Skin epidermis (tissue), 12 donors: Measurements from ENCODE around the gene ISOC1.

Source experiments
- H3K27ac ChIP-seq, 21 experiments: fragments of 200-600 bp; sonication (generic) in 11 of 21; one replicate each; pipeline ENCODE4 v1.5.0; 2020; ENCODE audit warnings: mild to moderate bottlenecking in 3 of 21, inconsistent platforms in 2 of 21, moderate library complexity in 2 of 21
- H3K4me3 ChIP-seq, 7 experiments: fragments of 200-600 bp; sonication (generic) in 2 of 7; one replicate each; pipeline ENCODE4 v1.5.0; 2020; ENCODE audit warnings: inconsistent platforms in 2 of 7, mild to moderate bottlenecking in 2 of 7, moderate library complexity in 1 of 7

The ISOC1 gene

DNA sequence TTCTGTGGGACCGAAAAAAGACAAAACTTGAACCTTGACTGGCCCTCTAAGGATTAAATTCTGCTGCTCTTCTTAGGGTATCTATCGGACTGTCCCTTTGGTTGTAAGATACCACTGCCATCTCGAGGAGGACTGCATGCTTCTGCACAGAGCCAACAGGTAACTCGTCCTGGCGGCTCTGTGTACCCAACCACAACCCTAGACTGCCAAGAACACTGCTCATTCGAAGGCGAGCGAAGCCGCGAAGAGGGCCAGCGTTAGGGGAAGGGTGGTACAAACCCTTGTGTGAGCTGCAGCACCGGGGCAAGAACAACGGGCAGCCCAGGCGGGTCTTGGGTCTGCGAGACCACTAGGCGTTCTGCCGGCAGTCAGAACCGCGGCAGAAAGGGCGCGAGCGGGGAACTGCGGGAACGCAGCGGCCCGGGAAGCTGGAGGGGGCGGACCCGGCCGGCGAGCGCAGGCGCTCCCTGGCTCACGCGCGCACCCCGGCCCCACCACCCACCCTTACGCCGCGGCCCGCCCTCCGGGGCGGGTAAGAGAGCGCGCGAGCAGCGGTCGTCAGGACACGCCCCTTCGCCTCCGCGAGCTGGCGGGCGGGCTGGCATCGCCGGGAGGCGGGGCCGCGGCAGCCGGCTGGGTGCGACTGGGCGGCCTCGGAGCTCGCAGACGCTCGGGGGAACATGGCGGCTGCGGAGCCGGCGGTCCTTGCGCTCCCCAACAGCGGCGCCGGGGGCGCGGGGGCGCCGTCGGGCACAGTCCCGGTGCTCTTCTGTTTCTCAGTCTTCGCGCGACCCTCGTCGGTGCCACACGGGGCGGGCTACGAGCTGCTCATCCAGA is at the start of gene ISOC1:
Gene ISOC1 (plus strand): TSS at position 663 of the 837 bp plus-strand sequence. CDS start 18 bp downstream, at position 681.
- Histone ChIP-seq H3K27ac (peak within 1 kb of the TSS; percentile 28 to 92 (median 82)), H3K4me3 (peak within 1 kb of the TSS; percentile 61 to 99 (median 84))

DNA sequence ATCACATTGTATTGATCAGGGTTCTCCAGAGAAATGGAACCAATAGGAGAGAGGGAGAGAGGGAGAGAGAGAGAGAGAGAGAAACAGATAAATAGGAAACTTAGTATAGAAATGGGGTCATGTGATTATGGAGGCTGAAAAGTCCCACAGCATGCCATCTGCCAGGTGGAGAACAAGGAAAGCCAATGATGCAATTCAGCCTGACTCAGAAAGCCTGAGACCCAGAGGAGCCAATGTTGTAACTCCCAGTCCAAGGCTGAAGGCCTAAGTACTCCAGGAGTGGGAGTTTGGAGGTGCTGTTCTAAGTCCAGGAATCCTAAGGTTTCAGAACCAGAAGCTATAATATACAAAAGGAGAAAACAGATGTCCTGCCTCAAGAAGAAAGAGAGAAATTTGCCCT is 48.4 kb upstream of the ISOC1 start:
- H3K4me3 ChIP-seq: no peak overlapping the region
- no peak overlapping the region for H3K27ac ChIP-seq

GRCh38 chr5:129048509-129048908 is 46.0 kb upstream of the ISOC1 start:
- Histone ChIP-seq H3K4me3 (no peak overlapping the region), H3K27ac (no peak overlapping the region)

DNA sequence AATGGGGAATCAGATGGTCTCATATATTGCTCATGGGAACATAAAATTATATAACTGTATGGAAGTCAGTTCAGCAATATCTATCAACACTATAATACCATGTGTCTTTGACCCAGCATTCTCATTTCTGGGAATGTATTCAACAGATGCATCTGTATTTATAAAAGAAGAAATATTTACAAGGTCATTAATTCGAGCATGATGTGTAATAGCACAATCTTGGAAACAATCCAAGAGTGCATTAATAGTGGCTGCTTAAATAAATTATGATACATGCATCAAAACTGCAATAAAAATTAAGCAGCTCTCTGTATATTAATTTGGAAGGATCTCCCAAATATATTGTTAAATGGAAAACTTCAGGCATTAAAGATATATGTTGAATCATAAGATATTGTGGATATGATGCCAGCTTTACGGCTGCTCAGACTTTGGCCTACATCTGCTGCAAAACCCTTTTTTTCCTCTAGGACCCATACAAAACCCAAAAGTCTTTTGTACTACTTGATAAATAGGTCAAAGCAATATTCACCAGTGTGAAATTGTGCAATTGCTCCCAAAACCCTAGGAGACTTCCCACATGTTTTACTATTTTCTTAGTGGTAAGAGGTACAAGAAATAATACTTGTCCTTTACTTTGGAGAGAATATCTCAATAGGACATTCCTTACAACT is 45.3 kb upstream of the ISOC1 start:
- H3K4me3 ChIP-seq: no peak overlapping the region
- no peak overlapping the region for H3K27ac ChIP-seq

DNA sequence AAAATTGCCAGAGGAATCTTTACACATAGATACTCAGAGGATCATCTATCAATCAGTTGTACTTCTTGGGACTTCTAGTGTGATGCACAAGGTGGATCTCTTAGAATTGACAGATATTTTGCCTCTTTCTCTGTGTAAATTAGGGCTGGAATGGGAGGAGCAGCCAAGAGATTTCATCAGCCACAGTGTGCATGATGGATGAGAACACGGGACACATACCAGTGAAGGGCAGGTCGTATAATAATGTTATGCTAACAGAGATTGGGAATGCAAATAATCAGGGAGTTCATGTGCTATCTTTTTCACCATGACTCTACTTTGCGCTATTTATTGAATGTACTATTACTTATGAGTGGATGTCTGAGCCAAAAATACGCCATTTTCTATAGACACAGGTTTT is 43.3 kb upstream of the ISOC1 start:
- Histone ChIP-seq H3K27ac (no peak overlapping the region), H3K4me3 (no peak overlapping the region)

GRCh38 chr5:129053438-129053837 is 41.1 kb upstream of the ISOC1 start:
- Histone ChIP-seq H3K4me3 (no peak overlapping the region), H3K27ac (no peak overlapping the region)

- Histone ChIP-seq H3K27ac (no peak overlapping the region), H3K4me3 (no peak overlapping the region)
Measured at GRCh38 chr5:129057329-129057728, 37.2 kb upstream of the ISOC1 start.

- H3K27ac ChIP-seq: no peak overlapping the region
- H3K4me3 ChIP-seq: no peak overlapping the region
Measured at GRCh38 chr5:129061849-129062248, 32.7 kb upstream of the ISOC1 start.

- H3K27ac ChIP-seq: no peak overlapping the region
Measured at GRCh38 chr5:129063483-129064113, 31.0 kb upstream of the ISOC1 start.

DNA sequence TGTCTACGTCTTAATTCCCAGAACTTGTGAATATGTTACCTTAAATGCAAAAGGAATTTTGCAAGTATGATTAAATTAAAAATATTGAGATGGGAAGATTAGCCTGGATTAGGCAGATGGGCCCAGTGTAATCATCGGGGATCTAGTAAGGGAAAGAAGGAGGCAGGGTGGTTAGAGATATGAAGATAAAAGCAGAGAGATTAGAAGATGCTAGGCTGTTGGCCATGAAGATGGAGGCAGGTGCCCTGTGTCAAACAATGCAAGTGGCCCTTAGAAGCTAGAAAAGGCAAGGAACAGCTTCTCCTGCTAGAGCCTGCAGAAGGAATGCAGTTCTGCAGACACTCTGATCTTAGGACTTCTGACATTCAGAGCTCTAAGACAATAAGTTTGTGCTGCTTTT is 28.8 kb upstream of the ISOC1 start:
- Histone ChIP-seq H3K27ac (no peak overlapping the region), H3K4me3 (no peak overlapping the region)

More at GRCh38 chr5:129063483-129064113, 31.0 kb upstream of the ISOC1 start:
- H3K4me3 ChIP-seq: no peak overlapping the region

GRCh38 chr5:129067745-129068144 is 26.8 kb upstream of the ISOC1 start:
- H3K27ac ChIP-seq: no peak overlapping the region

DNA sequence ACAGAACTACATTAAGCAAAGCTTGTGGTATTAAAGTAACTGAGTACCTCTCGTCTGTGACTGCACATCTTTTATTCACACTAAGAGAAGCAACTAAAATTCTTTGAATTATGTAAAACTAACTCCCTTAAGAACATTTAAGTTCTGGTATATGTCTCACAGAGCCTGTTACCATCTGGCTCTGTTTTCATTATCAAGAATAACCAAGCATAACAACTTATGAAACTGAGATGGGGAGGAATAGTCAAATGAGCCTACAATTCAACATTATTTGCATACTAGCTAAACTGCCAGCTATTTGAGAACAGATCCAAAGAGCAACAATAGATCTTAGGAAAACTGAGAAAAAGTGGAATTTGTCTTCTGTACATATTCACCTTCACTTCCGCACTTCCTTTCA is 25.3 kb upstream of the ISOC1 start:
- H3K4me3 ChIP-seq: no peak overlapping the region

More at GRCh38 chr5:129067745-129068144, 26.8 kb upstream of the ISOC1 start:
- no peak overlapping the region for H3K4me3 ChIP-seq

GRCh38 chr5:129073111-129073510 is 21.4 kb upstream of the ISOC1 start:
- H3K27ac ChIP-seq: no peak overlapping the region
- H3K4me3 ChIP-seq: no peak overlapping the region

More for the DNA sequence above, 25.3 kb upstream of the ISOC1 start:
- no peak overlapping the region for H3K27ac ChIP-seq

- Histone ChIP-seq H3K4me3 (no peak overlapping the region), H3K27ac (no peak overlapping the region)
Measured at GRCh38 chr5:129074903-129075302, 19.6 kb upstream of the ISOC1 start.

DNA sequence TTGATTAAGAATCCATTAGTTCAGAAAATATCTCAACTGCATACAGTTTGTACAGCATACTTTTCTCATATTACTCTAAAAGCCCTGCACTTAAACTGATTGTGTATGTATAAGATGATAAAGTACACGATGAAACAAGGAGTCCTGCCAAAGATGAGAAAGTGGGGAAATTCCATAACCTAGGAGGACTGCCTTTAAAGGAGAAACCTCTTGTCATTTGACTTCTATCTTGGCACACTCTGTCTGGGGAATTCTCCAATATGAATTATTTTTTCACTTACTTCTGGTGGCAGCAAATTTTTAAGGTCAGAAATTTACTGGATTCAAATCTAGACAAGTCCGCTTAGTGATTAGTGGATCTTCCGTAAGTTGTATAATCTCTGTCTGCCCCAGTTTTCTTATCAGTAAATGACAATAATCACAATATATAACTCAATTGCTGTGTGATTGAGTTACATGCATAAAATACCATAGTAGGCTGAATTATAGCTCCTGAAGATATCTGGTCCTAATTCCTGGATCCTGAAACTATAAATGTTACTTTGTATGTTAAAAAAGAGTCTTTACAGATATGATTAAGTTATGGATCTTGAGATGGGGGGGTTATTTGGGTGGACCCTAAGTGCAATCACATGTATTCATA is 17.0 kb upstream of the ISOC1 start:
- Histone ChIP-seq H3K4me3 (no peak overlapping the region), H3K27ac (no peak overlapping the region)

DNA sequence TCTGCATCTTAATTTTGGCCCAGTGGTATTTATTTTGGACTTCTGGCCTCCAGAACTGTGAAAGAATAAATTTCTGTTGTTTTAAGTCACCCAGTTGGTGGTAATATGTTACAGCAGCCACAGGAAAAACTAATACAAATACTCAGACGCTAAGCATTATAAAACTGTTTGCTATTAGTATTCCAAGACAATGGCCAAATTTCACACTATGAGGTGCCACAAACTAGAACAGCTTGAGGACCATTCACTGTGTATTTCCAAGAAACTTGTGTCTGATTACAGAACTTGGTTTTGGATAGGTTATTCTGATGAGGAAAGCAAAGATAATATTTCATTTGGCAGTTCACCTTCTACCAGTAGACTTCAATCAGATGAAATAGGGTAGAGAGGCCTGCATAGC is 16.3 kb upstream of the ISOC1 start:
- H3K4me3 ChIP-seq: no peak overlapping the region
- no peak overlapping the region for H3K27ac ChIP-seq

DNA sequence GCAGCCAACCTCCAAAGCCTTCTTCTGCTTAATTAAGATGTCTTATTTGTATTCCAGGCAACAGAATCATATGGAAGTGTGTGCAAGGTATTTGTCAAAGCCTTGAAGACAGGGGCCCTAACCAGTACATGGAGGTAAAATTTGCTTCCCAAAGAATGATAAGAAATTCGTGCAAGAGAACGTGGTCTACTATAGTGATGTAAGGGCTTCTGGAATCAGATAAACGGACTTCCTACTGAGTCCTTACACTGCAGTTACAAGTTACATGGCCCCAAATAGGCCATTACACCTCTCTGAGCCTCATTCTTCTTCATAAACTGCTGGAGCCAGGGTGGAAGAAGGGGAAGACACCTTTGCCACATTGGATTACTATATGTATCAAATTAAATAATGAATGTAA is 15.9 kb upstream of the ISOC1 start:
- no peak overlapping the region for H3K27ac ChIP-seq

DNA sequence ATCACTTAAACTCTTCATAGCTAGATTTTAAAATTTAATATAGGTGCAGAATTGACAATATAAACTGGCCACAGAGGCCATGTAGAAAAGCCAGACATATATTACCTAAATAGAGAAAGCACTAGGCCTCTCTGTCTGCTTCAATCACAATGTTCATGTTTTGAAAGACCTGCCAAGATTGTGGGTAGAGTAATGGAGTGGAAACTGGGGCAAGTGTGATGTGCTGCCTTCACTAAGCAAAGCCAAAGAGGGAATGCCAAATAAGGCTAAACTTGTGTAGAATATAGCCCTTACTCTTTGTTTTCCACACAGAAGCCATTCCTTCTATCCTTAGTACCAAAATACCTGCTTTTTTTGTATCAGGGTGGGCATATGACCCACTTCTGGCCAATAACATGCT is 15.1 kb upstream of the ISOC1 start:
- Histone ChIP-seq H3K27ac (no peak overlapping the region), H3K4me3 (no peak overlapping the region)

More for the DNA sequence above, 15.9 kb upstream of the ISOC1 start:
- no peak overlapping the region for H3K4me3 ChIP-seq

- H3K27ac ChIP-seq: no peak overlapping the region
- H3K4me3 ChIP-seq: no peak overlapping the region
Measured at GRCh38 chr5:129080766-129081165, 13.8 kb upstream of the ISOC1 start.
